ENCODE data around the gene NOX4.
"Not testable (repeated sequence)": the region's sequence is repeated elsewhere in the genome, so short reads cannot be mapped to it uniquely, and the experiment has no call there.

The NOX4 gene

GRCh38 chr11:89347071-89347470, 144.1 kb downstream of the NOX4 start:
- H3K4me2 ChIP-seq, result no peak overlapping the region
- no peaks in the 10 kb centered on the region for H3K4me1 ChIP-seq (ENCODE audit: low read depth, poor library complexity, severe bottlenecking)
- no peak overlapping the region for H3K4me3 ChIP-seq (IDR thresholded peaks at IDR 0.05; ENCODE audit: insufficient read depth, low read depth, low read length)
- TF ChIP-seq CTCF (conservative IDR thresholded peaks at IDR 0.05; ENCODE audit: low read depth, low read length), result no peak
- no peaks in the 10 kb centered on the region for H3K27me3 ChIP-seq (ENCODE audit: insufficient read depth, low read depth)
- no peaks in the 10 kb centered on the region for H3K36me3 ChIP-seq (ENCODE audit: insufficient read depth)
- H3K27ac ChIP-seq, result no peak overlapping the region
- H4K20me1 ChIP-seq (ENCODE audit: insufficient read depth), result no peaks in the 10 kb centered on the region
- H3K79me2 ChIP-seq (ENCODE audit: insufficient read depth, low read depth), result no peaks in the 10 kb centered on the region
- H3K9ac ChIP-seq, result no peak overlapping the region
- H2AFZ ChIP-seq (ENCODE audit: low read depth), result no peak overlapping the region

GRCh38 chr11:89346601-89347000, 144.6 kb downstream of the NOX4 start:
- Histone ChIP-seq H3K79me2 (ENCODE audit: insufficient read depth, low read depth) (no peaks in the 10 kb centered on the region), H3K27me3 (ENCODE audit: insufficient read depth, low read depth) (no peaks in the 10 kb centered on the region), H2AFZ (ENCODE audit: low read depth) (no peak overlapping the region), H3K27ac (no peak overlapping the region), H3K4me1 (ENCODE audit: low read depth, poor library complexity, severe bottlenecking) (no peaks in the 10 kb centered on the region), H3K9ac (no peak overlapping the region), H3K4me3 (IDR thresholded peaks at IDR 0.05; ENCODE audit: insufficient read depth, low read depth, low read length) (no peak overlapping the region), H3K36me3 (ENCODE audit: insufficient read depth) (no peaks in the 10 kb centered on the region), H3K4me2 (no peak overlapping the region), H4K20me1 (ENCODE audit: insufficient read depth) (no peaks in the 10 kb centered on the region)
- TF ChIP-seq CTCF (conservative IDR thresholded peaks at IDR 0.05; ENCODE audit: low read depth, low read length), result no peak

GRCh38 chr11:89342880-89343572, 148.1 kb downstream of the NOX4 start:
- H3K4me2 ChIP-seq; H3K36me3 ChIP-seq (ENCODE audit: insufficient read depth); H3K79me2 ChIP-seq (ENCODE audit: insufficient read depth, low read depth); H3K9ac ChIP-seq; H3K27me3 ChIP-seq (ENCODE audit: insufficient read depth, low read depth); H3K27ac ChIP-seq; H2AFZ ChIP-seq (ENCODE audit: low read depth); H3K4me1 ChIP-seq (ENCODE audit: low read depth, poor library complexity, severe bottlenecking); H3K4me3 ChIP-seq (IDR thresholded peaks at IDR 0.05; ENCODE audit: insufficient read depth, low read depth, low read length); H4K20me1 ChIP-seq (ENCODE audit: insufficient read depth): not testable (repeated sequence)

GRCh38 chr11:89340450-89340849, 150.7 kb downstream of the NOX4 start:
- H3K4me1 ChIP-seq (ENCODE audit: low read depth, poor library complexity, severe bottlenecking); H3K4me3 ChIP-seq (IDR thresholded peaks at IDR 0.05; ENCODE audit: insufficient read depth, low read depth, low read length); H3K79me2 ChIP-seq (ENCODE audit: insufficient read depth, low read depth); H3K4me2 ChIP-seq; H3K36me3 ChIP-seq (ENCODE audit: insufficient read depth); H2AFZ ChIP-seq (ENCODE audit: low read depth); H3K9ac ChIP-seq; H4K20me1 ChIP-seq (ENCODE audit: insufficient read depth); H3K27me3 ChIP-seq (ENCODE audit: insufficient read depth, low read depth); H3K27ac ChIP-seq: not testable (repeated sequence)

GRCh38 chr11:89338073-89338472, 153.1 kb downstream of the NOX4 start:
- not testable (repeated sequence) for H3K4me2 ChIP-seq; H2AFZ ChIP-seq (ENCODE audit: low read depth); H4K20me1 ChIP-seq (ENCODE audit: insufficient read depth); H3K4me3 ChIP-seq (IDR thresholded peaks at IDR 0.05; ENCODE audit: insufficient read depth, low read depth, low read length); H3K79me2 ChIP-seq (ENCODE audit: insufficient read depth, low read depth); H3K36me3 ChIP-seq (ENCODE audit: insufficient read depth); H3K4me1 ChIP-seq (ENCODE audit: low read depth, poor library complexity, severe bottlenecking); H3K27me3 ChIP-seq (ENCODE audit: insufficient read depth, low read depth); H3K9ac ChIP-seq; H3K27ac ChIP-seq

GRCh38 chr11:89337100-89337650, 154.0 kb downstream of the NOX4 start:
- H3K4me1 ChIP-seq (ENCODE audit: low read depth, poor library complexity, severe bottlenecking); H3K79me2 ChIP-seq (ENCODE audit: insufficient read depth, low read depth); H4K20me1 ChIP-seq (ENCODE audit: insufficient read depth); H3K27ac ChIP-seq; H3K4me2 ChIP-seq; H3K36me3 ChIP-seq (ENCODE audit: insufficient read depth); H3K9ac ChIP-seq; H3K4me3 ChIP-seq (IDR thresholded peaks at IDR 0.05; ENCODE audit: insufficient read depth, low read depth, low read length); H3K27me3 ChIP-seq (ENCODE audit: insufficient read depth, low read depth); H2AFZ ChIP-seq (ENCODE audit: low read depth): not testable (repeated sequence)

GRCh38 chr11:89333704-89334103, 157.5 kb downstream of the NOX4 start:
- H3K36me3 ChIP-seq (ENCODE audit: insufficient read depth); H3K4me3 ChIP-seq (IDR thresholded peaks at IDR 0.05; ENCODE audit: insufficient read depth, low read depth, low read length): not testable (repeated sequence)

GRCh38 chr11:89331940-89332339, 159.2 kb downstream of the NOX4 start:
- H3K9ac ChIP-seq; H3K4me1 ChIP-seq (ENCODE audit: low read depth, poor library complexity, severe bottlenecking); H4K20me1 ChIP-seq (ENCODE audit: insufficient read depth); H3K4me3 ChIP-seq (IDR thresholded peaks at IDR 0.05; ENCODE audit: insufficient read depth, low read depth, low read length); H3K36me3 ChIP-seq (ENCODE audit: insufficient read depth); H3K27me3 ChIP-seq (ENCODE audit: insufficient read depth, low read depth); H3K27ac ChIP-seq; H3K79me2 ChIP-seq (ENCODE audit: insufficient read depth, low read depth); H3K4me2 ChIP-seq; H2AFZ ChIP-seq (ENCODE audit: low read depth): not testable (repeated sequence)

More at GRCh38 chr11:89333704-89334103, 157.5 kb downstream of the NOX4 start:
- not testable (repeated sequence) for H3K27me3 ChIP-seq (ENCODE audit: insufficient read depth, low read depth); H3K4me2 ChIP-seq; H3K9ac ChIP-seq; H3K27ac ChIP-seq; H3K4me1 ChIP-seq (ENCODE audit: low read depth, poor library complexity, severe bottlenecking); H3K79me2 ChIP-seq (ENCODE audit: insufficient read depth, low read depth); H4K20me1 ChIP-seq (ENCODE audit: insufficient read depth); H2AFZ ChIP-seq (ENCODE audit: low read depth)

All from KMS-11 (cell line).